NCI-H1436 (cell line): ENCODE data around the gene SYNJ2.
"Not testable (repeated sequence)": the region's sequence is repeated elsewhere in the genome, so short reads cannot be mapped to it uniquely, and the experiment has no call there.

Experiments used
- DNase-seq: peaks from one replicate; lab custom pipeline; 2025; lab: John Stamatoyannopoulos, UW

SYNJ2 gene

DNA sequence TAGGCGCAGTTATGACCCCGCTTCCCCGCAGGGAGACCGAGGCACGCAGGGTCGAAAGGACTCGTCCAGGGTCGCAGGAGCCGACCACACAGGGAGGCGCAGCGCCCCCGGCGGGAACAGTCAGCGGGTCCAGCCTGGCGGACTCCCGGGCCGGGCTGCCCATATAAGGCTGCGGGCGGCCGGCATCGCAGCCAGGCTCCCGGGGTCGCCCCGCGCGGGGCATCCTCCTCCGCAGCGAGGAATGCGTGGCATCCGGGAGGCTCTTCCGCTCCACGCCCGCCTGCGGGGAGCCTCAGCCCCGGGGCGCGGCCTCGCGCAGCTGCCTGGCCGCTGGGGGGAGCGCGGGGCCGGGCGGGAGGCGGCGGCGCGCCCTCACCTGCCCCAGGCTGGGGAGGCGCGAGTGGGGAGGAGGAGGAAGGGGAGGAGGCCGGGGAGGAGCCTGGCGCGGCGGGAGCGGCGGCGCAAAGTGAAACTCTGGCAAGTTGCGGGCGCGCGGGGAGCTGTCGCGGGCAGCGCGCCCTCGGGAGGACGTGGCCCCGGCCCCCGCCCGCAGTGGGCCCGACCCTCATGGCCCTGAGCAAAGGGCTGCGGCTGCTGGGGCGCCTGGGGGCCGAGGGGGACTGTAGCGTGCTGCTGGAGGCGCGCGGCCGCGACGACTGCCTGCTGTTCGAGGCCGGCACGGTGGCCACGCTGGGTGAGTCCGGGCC is at the start of gene SYNJ2:
TSS of gene SYNJ2 (plus strand) at position 469 of the 707 bp plus-strand sequence. CDS start at position 568, 99 bp downstream.
- peak; percentile 69 for DNase-seq

- DNase-seq = no peak
These were observed 45.9 kb upstream of the SYNJ2 start for GRCh38 chr6:157935786-157936185.

DNA sequence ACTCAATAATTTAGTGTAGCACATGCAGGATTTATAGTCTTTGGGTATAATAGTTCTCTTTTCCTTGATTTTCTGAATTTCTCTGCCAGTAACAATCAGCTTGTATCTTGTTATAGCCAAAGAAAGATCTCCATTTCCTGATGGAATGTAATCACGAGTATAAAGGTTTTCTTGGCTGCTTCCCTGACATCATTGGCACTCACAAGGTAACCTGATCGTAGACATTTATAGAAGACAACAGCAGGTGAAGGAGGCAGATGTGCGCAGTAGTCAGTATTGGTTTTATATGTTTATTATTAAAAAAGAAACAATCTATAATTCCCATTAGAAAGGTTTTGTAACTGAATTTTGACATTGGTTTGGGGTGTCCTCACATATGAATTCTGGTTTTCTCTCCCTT is 44.3 kb upstream of the SYNJ2 start:
- no peak for DNase-seq

DNA sequence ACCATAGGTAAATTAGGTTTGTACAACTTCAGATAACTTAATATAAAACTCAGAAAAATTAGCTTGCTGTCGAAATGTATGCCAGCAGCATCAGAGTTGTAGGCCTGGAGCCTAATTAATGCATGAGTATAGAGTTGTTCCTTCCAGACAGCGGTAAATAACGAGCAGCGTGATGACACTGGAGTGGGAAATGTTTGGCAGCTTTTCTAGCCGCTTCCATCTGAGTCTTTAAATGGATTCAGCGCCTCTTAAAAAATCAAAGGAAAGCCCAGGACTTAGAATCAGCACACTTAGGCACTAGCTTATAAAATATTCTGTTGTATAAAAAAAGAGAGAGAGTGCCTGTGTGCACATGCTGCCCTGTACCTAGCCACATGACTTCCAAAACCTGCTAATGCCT is 43.7 kb upstream of the SYNJ2 start:
- DNase-seq = no peak

DNA sequence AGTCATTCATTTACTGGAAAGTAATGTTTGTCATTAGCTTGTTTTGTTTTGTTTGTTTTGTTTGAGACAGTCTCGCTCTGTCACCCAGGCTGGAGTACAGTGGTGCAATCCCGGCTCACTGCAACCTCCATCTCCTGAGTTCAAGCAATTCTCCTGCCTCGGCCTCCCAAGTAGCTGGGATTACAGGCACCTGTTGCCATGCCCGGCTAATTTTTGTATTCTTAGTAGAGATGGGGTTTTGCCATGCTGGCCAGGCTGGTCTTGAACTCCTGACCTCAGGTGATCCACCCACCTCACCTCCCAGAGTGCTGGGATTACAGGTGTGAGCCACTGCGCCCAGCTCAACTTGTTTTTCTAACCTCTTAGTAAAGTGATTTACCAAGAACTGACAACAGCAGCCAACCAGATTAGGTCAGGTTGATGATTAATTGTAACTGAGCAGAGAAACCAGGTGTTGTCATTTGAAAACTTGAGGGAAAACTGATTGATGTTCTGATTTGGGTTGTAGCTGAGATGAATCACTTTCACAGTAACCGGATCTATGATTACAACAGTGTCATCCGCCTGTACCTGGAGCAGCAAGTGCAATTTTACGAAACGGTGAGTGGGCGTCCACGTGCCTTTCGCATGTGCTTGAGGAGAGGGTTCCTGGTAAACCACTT is 41.2 kb upstream of the SYNJ2 start:
- not testable (repeated sequence) for DNase-seq

GRCh38 chr6:157941101-157941863 is 40.4 kb upstream of the SYNJ2 start:
- DNase-seq = no peak

DNA sequence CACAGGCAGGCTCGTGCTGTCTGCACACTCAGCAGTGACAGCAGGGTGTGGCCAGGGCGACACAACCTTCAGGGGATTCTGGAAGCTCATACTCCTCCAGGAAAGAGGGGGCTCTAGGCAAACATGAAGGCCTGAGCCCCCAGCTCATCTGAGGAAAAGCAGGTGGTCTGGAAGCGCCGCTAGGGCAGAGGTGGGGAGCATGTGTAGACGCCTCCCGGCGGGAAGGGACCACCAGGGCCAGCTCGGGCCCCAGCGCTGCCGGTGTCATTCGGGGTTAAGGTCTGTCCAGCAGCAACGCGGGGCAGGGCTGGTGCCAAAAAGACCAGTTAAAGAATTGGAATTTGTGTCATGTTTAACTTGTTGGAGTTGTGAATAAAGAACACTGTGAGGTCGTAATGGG is 39.3 kb upstream of the SYNJ2 start:
- no peak for DNase-seq

GRCh38 chr6:157943249-157943963 is 38.3 kb upstream of the SYNJ2 start:
- DNase-seq = no peak

GRCh38 chr6:157943964-157944283 is 37.7 kb upstream of the SYNJ2 start:
- DNase-seq = no peak

- no peak for DNase-seq
These were observed 36.4 kb upstream of the SYNJ2 start for GRCh38 chr6:157944983-157945931.

DNA sequence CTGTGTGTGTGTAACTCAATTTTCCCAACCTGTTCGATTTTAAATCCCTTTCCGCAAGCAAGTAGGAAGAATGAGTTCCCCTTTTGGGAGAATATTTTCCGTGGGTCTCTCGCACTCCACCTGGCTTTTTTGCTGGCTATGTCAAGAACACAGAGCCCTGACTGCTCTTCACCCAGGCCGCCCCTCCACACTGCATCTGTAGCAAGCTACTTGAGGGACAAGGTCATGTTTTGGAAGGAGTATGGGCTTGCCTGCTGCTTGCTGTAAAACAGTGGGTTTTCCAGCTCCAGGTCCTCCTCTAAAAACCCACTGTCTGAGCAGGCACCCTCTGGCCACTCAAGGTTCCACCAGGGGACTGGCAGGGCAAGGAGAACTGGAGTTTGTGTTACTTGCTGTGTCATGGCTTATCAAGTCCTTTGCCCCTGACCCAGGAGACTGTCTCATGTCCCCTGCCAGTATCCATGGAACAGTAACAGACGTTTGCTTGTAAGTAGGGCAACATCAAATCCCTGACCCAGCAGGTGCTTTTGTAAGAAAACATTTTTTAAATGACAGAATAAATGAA is 35.5 kb upstream of the SYNJ2 start:
- DNase-seq = no peak

DNA sequence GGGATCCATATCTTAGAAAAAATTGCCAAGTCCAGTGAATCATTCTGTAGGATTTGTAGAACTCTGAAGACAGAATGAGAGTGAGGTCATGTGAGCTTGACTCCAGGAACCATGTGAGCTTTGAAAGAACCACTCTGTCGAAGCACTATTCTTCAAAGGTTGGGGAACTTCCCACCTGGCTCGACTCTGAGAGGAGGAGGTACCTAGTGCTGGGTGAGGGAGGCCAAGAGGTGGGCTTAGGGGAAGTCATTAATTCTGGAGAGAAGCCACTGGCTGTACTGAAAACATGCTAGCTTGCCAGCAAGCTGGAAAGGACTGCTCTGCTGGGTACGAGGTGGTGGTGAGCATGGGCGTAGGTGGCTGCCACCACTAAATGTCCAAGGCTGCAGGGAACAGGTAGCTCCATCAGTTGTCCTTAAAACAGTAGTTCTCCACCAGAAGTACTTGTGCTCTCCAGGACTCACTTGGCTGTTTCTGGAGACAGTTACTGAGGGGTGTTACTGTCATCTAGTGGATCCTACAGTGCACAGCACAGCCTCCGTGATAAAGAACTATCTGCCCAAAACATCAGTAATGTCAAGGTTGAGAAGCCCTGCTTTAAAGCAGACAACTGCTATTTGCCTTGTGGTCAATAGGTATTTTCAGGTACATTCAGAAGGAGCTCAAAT is 34.7 kb upstream of the SYNJ2 start:
- DNase-seq = no peak

DNA sequence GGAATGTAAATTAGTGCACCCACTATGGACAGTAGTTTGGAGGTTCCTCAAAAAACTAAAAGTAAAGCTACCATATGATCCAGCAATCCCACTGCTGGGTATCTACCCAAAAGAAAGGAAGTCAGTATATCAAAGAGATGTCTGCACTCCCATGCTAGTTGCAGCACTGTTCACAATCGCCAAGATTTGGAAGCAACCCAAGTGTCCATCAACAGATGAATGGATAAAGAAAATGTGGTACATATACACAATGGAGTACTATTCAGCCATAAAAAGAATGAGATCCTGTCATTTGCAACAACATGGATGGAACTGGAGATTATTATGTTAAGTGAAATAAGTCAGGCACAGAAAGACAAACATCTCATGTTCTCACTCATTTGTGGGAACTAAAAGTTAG is 30.8 kb upstream of the SYNJ2 start:
- not testable (repeated sequence) for DNase-seq

GRCh38 chr6:157951828-157952227 is 29.8 kb upstream of the SYNJ2 start:
- no peak for DNase-seq

- DNase-seq = no peak
These were observed 28.8 kb upstream of the SYNJ2 start for GRCh38 chr6:157952861-157953351.

DNA sequence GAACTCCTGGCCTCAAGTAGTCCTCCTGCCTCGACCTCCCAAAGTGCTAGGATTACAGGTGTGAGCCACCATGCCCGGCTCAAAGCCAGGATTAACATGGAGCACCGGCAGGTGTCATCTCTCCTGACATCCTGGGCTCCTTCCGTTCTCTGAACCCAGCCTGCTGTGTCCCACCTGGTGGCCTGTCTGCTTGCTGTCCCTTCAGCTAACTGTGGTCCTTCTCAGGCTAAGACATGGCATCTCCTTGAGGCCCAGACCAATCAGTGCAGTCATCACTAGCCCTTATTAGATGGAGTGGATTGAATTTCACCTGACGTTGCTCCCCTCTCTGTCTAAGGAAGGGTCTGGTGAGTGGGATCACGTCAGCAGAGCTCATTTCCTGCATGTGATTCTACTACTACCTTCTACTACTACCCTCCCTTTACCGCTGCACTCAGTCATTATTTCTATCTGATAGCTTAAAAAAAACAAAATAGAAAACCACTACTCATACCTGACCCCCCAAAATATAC is 28.0 kb upstream of the SYNJ2 start:
- no peak for DNase-seq

DNA sequence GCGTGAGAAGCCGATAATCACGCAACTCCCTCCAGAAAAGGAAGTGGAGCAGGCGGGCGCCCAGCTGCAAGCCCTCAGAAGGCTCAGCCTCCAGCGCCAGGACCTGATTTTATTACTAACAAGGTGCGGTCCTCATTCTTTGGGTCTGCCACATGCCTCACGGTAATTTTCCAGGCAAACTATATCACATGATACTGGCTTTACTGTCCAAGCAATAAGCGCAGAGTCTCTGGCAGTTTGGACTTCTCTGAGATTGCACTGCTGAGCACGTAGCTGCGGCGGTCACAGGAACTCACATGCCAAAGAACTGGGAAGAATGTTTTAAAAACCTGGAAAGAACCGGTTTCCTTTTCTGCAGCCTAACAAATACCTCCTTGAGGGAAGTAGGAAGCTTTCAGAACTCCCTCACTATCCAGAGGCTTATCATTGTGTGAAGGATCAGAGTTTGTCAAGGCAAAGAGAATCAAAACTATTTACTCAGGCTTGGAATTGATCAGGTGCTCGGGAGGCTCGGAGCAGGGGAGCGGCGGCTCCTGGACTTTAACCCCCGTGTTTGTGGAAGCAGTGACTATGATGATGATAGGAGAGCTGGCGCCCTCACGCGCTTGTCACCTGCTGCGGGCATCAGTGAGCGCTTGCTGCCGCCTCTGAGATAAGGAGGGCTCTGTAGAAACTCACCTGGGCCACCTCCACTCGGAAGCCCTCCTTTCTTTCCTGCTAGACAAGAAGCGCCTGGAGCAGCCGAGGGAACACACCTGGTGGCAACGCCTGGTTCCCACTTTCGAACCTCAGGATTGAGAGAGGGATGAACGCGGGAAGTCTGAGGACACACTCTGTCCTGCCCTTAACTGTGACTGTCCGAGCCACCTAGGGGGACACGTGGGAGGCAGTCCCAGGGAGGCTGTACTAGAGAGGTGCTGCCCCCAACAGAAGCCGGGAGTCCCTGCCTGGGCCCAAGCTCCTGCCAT is 27.2 kb upstream of the SYNJ2 start:
- no peak for DNase-seq

DNA sequence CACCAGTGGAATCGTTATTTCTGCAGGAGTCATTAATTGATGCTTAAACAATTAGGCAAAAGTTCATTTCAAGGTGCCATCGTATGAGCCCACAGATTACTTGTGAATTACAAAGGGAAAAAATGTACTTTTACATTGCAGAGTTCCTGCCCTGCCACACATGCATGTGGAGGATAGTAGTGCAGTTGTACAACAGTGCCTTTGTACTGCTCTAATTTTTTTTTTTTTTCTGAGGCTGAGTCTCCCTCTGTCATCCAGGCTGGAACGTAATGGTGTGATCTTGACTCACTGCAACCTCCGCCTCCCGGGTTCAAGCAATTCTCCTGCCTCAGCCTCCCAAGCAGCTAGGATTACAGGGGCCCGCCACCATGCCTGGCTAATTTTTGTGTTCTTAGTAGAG is 26.0 kb upstream of the SYNJ2 start:
- no peak for DNase-seq

DNA sequence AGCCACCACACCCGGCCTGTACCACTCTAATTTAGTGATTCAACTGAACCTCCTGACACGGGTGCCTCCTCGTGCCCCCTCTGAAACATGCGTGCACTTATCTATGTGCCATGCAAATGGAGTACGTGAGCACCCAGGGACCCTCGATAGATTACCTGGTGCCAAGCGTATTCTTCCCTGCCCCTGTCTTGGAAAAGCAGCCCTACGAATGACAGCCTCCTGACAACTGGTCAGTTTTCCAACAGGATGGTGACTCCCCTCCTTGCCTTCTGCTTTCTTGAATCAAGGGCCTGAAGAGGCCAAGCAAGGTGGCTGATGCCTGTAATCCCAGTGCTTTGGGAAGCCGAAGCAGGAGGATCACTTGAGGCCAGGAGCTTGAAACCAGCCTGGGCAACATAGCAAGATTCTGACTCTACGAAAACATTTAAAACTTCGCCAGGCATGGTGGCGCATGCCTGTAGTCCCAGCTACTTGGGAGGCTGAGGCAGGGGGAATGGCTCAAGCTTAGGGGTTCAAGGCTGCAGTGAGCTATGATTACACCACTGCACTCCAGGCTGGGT is 25.4 kb upstream of the SYNJ2 start:
- no peak for DNase-seq
